H1 (cell line): ENCODE measurements around the gene LGR4. TPM values are rescaled to one million over a fixed set of nuclear protein-coding genes. Genes with fewer than 3 reads are reported as not detected.

Source experiments
- FOSL1 ChIP-seq: IDR thresholded peaks from 2 replicates; pipeline ENCODE4 v1.6.1; 2011; ENCODE audit warnings: mild to moderate bottlenecking, low read depth, low read length, moderate library complexity; ENCODE audit not compliant: insufficient read depth
- RNF2 ChIP-seq: fragments of 200-900, 300-1000 bp; sonication (generic); IDR thresholded peaks from 2 replicates; pipeline ENCODE4 v1.7.1; 2016; ENCODE audit warnings: borderline replicate concordance, low read depth, mild to moderate bottlenecking, antibody characterized with exemption, low read length; ENCODE audit not compliant: poor library complexity, severe bottlenecking; ENCODE audit errors: missing control alignments
- TAF7 ChIP-seq: optimal IDR thresholded peaks from 2 replicates; pipeline ENCODE3; 2011; ENCODE audit warnings: low read depth, mild to moderate bottlenecking, inconsistent platforms, low read length, moderate library complexity, borderline replicate concordance
- ZNF274 ChIP-seq: IDR thresholded peaks from 2 replicates; pipeline ENCODE4 v1.7.0; 2012; ENCODE audit warnings: low read length, borderline replicate concordance; ENCODE audit errors: extremely low read depth
- polyA plus RNA-seq, 7 experiments: library from polyadenylated mRNA; depleted of rRNA in 3 of 7; stranded (reverse) in 5 of 7; unstranded in 2 of 7; fragments of >200 nt in 5 of 7; fragments of 200-250 nt in 2 of 7; gene quantifications; 1 replicate in 5 of 7; 2 replicates in 1 of 7; 4 replicates in 1 of 7; pipeline versions ENCODE4 v1.2.1 to v1.2.3, GENCODE V29; 2011 to 2013; ENCODE audit warnings: missing spikeins in 2 of 7, mixed read lengths in 2 of 7
- total RNA-seq: library from RNA; stranded (reverse); fragmentation: NEBNext Ultra II Directional; extraction: Animal tissue kit (Norgen Biotek cat#: 25700); gene quantifications from 2 replicates; pipeline ENCODE4 v1.2.1, GENCODE V29; 2021
- TF ChIP-seq, protein P1 (sequence below): IDR thresholded peaks from 2 replicates; pipeline ENCODE4 v1.6.1; 2011; ENCODE audit warnings: low read length, improper control_type of control experiment
- TF ChIP-seq, protein P2 (sequence below): IDR thresholded peaks from 2 replicates; pipeline ENCODE4 v1.6.1; 2011; ENCODE audit warnings: low read depth, mild to moderate bottlenecking, low read length; ENCODE audit not compliant: insufficient read depth

Gene LGR4
- total and polyA plus RNA-seq, 2 of the 8 experiments (the other 6 are each of a cell fraction or from before 2014, with no cell fraction given) = 26.6 to 61.7 TPM

DNA sequence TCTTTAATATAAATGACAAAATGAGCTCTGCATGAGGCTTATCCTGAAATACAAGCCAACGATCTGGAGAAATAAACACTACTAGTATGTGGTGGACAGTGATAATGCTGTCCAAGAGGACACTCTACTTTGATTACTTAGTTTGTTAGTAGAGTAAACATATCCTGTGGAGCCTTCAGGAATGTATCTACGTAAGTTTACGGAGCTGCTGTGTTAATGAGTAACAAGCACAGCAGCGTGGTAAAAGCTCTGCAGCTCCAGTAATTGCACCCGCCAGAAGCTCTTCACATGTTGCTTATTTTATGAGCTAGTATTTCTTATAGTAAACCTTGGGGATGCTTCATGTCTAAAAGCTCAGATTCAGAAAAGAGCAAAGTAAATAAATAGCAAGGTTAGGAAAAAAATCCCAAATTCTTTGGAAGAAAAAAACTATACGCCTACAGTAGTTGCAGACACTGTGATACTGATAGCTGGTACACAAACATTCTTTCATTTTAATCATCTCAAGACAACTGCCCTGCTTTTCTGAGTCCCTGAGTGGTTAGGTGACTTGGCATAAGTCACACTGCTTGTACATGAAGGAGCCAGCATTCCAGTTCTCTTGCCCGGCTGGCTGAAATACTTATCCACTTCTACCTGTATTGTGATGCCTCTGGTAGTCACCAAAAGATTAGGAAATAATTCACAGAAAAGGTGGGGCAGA, 76.9 kb downstream of the LGR4 start (continued):
- TF ChIP-seq TAF7 (no peak), RNF2 (no peak), FOSL1 (no peak), ZNF274 (no peak)
- TF ChIP-seq, protein P1, sequence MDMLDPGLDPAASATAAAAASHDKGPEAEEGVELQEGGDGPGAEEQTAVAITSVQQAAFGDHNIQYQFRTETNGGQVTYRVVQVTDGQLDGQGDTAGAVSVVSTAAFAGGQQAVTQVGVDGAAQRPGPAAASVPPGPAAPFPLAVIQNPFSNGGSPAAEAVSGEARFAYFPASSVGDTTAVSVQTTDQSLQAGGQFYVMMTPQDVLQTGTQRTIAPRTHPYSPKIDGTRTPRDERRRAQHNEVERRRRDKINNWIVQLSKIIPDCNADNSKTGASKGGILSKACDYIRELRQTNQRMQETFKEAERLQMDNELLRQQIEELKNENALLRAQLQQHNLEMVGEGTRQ = no peak
- TF ChIP-seq, protein P2, sequence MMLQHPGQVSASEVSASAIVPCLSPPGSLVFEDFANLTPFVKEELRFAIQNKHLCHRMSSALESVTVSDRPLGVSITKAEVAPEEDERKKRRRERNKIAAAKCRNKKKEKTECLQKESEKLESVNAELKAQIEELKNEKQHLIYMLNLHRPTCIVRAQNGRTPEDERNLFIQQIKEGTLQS = no peak
